IMR-90 (cell line): Measurements from ENCODE around the gene WASF3. TPM values are rescaled to one million over a fixed set of nuclear protein-coding genes. Genes with fewer than 3 reads are reported as not detected.

ENCODE experiments used
- ATAC-seq: fragments of 200-7000 bp; cut with Tn5 transposase; 2 replicates; pipeline ENCODE4 v1.9.1; 2020; ENCODE audit warnings: low read depth, mild to moderate bottlenecking, moderate library complexity
- BruUV-seq: library from RNA; stranded (reverse); fragments of 400-500 nt; replicated peaks from 2 replicates; lab custom pipeline; 2021; lab: Mats Ljungman, UMichigan
- CTCF ChIA-PET: fragments of 300-600 bp; formaldehyde crosslinking; extraction: SDS; loops from one replicate; lab custom pipeline; 2021; ENCODE audit warnings: antibody characterized with exemption; lab: Yijun Ruan, JAX
- POLR2A ChIA-PET: fragments of 300-600 bp; sonication (Branson Sonifier 250); formaldehyde crosslinking; loops from one replicate; lab custom pipeline; 2022; ENCODE audit warnings: antibody characterized with exemption; ENCODE audit not compliant: unreplicated experiment; lab: Charles Lee
- DNase-seq: peaks from one replicate; pipeline ENCODE4 v3.0.0; 2013
- H2AFZ ChIP-seq: replicated peaks from 2 replicates; pipeline ENCODE3; 2013; ENCODE audit warnings: low read length, mild to moderate bottlenecking; ENCODE audit not compliant: poor library complexity
- H2AK5ac ChIP-seq: 2 replicates; pipeline ENCODE4 v1.6.1; 2013; ENCODE audit warnings: low read depth, low read length, inconsistent platforms
- H2AK9ac ChIP-seq: replicated peaks from 2 replicates; pipeline ENCODE3; 2013; ENCODE audit warnings: mild to moderate bottlenecking, low read depth, low read length, moderate library complexity; ENCODE audit not compliant: poor library complexity
- H2BK120ac ChIP-seq: 2 replicates; pipeline ENCODE4 v1.6.1; 2013; ENCODE audit warnings: low read depth, low read length, inconsistent platforms
- H2BK15ac ChIP-seq: 3 replicates; pipeline ENCODE4 v1.6.1; 2013; ENCODE audit warnings: low read depth, low read length, inconsistent platforms
- H2BK20ac ChIP-seq: 2 replicates; pipeline ENCODE4 v1.6.1; 2013; ENCODE audit warnings: low read depth, mild to moderate bottlenecking, inconsistent platforms, low read length, moderate library complexity
- H2BK5ac ChIP-seq: 2 replicates; pipeline ENCODE4 v1.6.1; 2013; ENCODE audit warnings: mild to moderate bottlenecking, low read depth, low read length, inconsistent platforms; ENCODE audit not compliant: poor library complexity, severe bottlenecking
- H3K14ac ChIP-seq: replicated peaks from 2 replicates; pipeline ENCODE4 v1.6.1; 2013; ENCODE audit warnings: low read depth, low read length, inconsistent platforms
- H3K18ac ChIP-seq: 2 replicates; pipeline ENCODE4 v1.6.1; 2013; ENCODE audit warnings: low read depth, low read length, control low read depth
- H3K23ac ChIP-seq: 2 replicates; pipeline ENCODE4 v1.6.1; 2013; ENCODE audit warnings: low read depth, low read length, inconsistent platforms
- H3K27ac ChIP-seq: 2 replicates; pipeline ENCODE4 v1.5.1; 2013; ENCODE audit warnings: mild to moderate bottlenecking, control low read depth, low read length; ENCODE audit not compliant: insufficient read depth
- H3K27me3 ChIP-seq: 2 replicates; pipeline ENCODE4 v1.6.1; 2013; ENCODE audit warnings: low read length; ENCODE audit not compliant: control insufficient read depth, insufficient read depth
- H3K36me3 ChIP-seq: 2 replicates; pipeline ENCODE4 v1.6.1; 2013; ENCODE audit warnings: low read length, mixed read lengths; ENCODE audit not compliant: control insufficient read depth, insufficient read depth
- H3K4ac ChIP-seq: 2 replicates; pipeline ENCODE4 v1.6.1; 2013; ENCODE audit warnings: low read depth, low read length, inconsistent platforms
- H3K4me1 ChIP-seq: 2 replicates; pipeline ENCODE4 v1.6.1; 2013; ENCODE audit warnings: low read length, mixed read lengths; ENCODE audit not compliant: control insufficient read depth, insufficient read depth
- H3K4me2 ChIP-seq: 2 replicates; pipeline ENCODE4 v1.6.1; 2013; ENCODE audit warnings: low read depth, mild to moderate bottlenecking, control low read depth, low read length, moderate library complexity
- H3K4me3 ChIP-seq: 2 replicates; pipeline ENCODE4 v1.5.1; 2013; ENCODE audit warnings: low read depth, mild to moderate bottlenecking, control low read depth, low read length, moderate library complexity; ENCODE audit not compliant: insufficient read depth
- H3K56ac ChIP-seq: 2 replicates; pipeline ENCODE4 v1.6.1; 2013; ENCODE audit warnings: low read length, inconsistent platforms; ENCODE audit not compliant: insufficient read depth; ENCODE audit errors: extremely low read depth
- H3K79me1 ChIP-seq, 2 experiments: 2 replicates each; pipeline ENCODE4 v1.6.1; 2013; ENCODE audit warnings: low read length in 2 of 2, inconsistent platforms in 1 of 2, low read depth in 1 of 2
- H3K9ac ChIP-seq: 2 replicates; pipeline ENCODE4 v1.6.1; 2013; ENCODE audit warnings: low read depth, low read length, control low read depth
- H3K9me1 ChIP-seq: 2 replicates; pipeline ENCODE4 v1.6.1; 2013; ENCODE audit warnings: low read length, inconsistent platforms; ENCODE audit not compliant: insufficient read depth
- H3K9me3 ChIP-seq: 2 replicates; pipeline ENCODE4 v1.6.1; 2013; ENCODE audit warnings: low read length; ENCODE audit not compliant: control insufficient read depth, insufficient read depth
- H4K20me1 ChIP-seq: 2 replicates; pipeline ENCODE4 v1.6.1; 2013; ENCODE audit warnings: low read length, inconsistent platforms; ENCODE audit not compliant: insufficient read depth
- H4K5ac ChIP-seq: 2 replicates; pipeline ENCODE4 v1.6.1; 2013; ENCODE audit warnings: mild to moderate bottlenecking, low read depth, low read length, control low read depth
- H4K8ac ChIP-seq, 2 experiments: 2 replicates each; pipeline ENCODE4 v1.6.1; 2013; ENCODE audit warnings: low read depth in 2 of 2, low read length in 2 of 2, control low read depth in 1 of 2, inconsistent platforms in 1 of 2
- H4K91ac ChIP-seq: 2 replicates; pipeline ENCODE4 v1.6.1; 2013; ENCODE audit warnings: low read depth, low read length, inconsistent platforms; ENCODE audit not compliant: insufficient read depth
- BHLHE40 ChIP-seq: fragments of 150-350 bp; IDR thresholded peaks from 2 replicates; pipeline ENCODE4 v1.6.1; 2016; ENCODE audit warnings: mild to moderate bottlenecking, low read depth, low read length
- CEBPB ChIP-seq: IDR thresholded peaks from 2 replicates; pipeline ENCODE4 v1.6.1; 2012; ENCODE audit warnings: low read depth, low read length, improper control_type of control experiment
- CHD1 ChIP-seq: IDR thresholded peaks from 2 replicates; pipeline ENCODE4 v1.6.1; 2012; ENCODE audit warnings: low read depth, low read length, improper control_type of control experiment
- CTCF ChIP-seq: conservative IDR thresholded peaks from 2 replicates; pipeline ENCODE4 v1.5.1; 2012; ENCODE audit warnings: mild to moderate bottlenecking, low read depth, low read length, improper control_type of control experiment
- ELK1 ChIP-seq: fragments of 150-350 bp; IDR thresholded peaks from 2 replicates; pipeline ENCODE4 v1.6.1; 2016; ENCODE audit warnings: low read depth, mild to moderate bottlenecking, low read length, moderate library complexity, borderline replicate concordance
- FOS ChIP-seq: fragments of 150-350 bp; IDR thresholded peaks from 2 replicates; pipeline ENCODE4 v1.6.1; 2016; ENCODE audit warnings: low read depth, low read length
- MAFK ChIP-seq: IDR thresholded peaks from 2 replicates; pipeline ENCODE4 v1.6.1; 2012; ENCODE audit warnings: low read depth, low read length, improper control_type of control experiment
- MAZ ChIP-seq: IDR thresholded peaks from 2 replicates; pipeline ENCODE4 v1.6.1; 2012; ENCODE audit warnings: low read depth, mild to moderate bottlenecking, low read length, improper control_type of control experiment, moderate library complexity, borderline replicate concordance
- MXI1 ChIP-seq: IDR thresholded peaks from 2 replicates; pipeline ENCODE4 v1.6.1; 2012; ENCODE audit warnings: low read depth, mild to moderate bottlenecking, low read length, moderate library complexity, borderline replicate concordance
- POLR2A ChIP-seq: IDR thresholded peaks from 2 replicates; pipeline ENCODE4 v1.6.1; 2012; ENCODE audit warnings: mild to moderate bottlenecking, low read depth, low read length
- RAD21 ChIP-seq: IDR thresholded peaks from 2 replicates; pipeline ENCODE4 v1.6.1; 2012; ENCODE audit warnings: low read length, improper control_type of control experiment
- RCOR1 ChIP-seq: IDR thresholded peaks from 2 replicates; pipeline ENCODE4 v1.6.1; 2012; ENCODE audit warnings: mild to moderate bottlenecking, low read length, improper control_type of control experiment; ENCODE audit not compliant: insufficient replicate concordance
- RFX5 ChIP-seq: IDR thresholded peaks from 2 replicates; pipeline ENCODE4 v1.8.0; 2012; ENCODE audit warnings: low read depth, mild to moderate bottlenecking, low read length, moderate library complexity
- SMC3 ChIP-seq: fragments of 150-350 bp; IDR thresholded peaks from 2 replicates; pipeline ENCODE4 v1.6.1; 2016; ENCODE audit warnings: low read depth, mild to moderate bottlenecking, antibody characterized with exemption, low read length, moderate library complexity
- USF2 ChIP-seq: fragments of 150-350 bp; IDR thresholded peaks from 2 replicates; pipeline ENCODE4 v1.6.1; 2017; ENCODE audit warnings: mild to moderate bottlenecking, antibody characterized with exemption, low read length, low read depth
- WGBS, 2 experiments: methylation state at CpG; one replicate each; pipeline versions ENCODE4 v1.1.5 to v1.1.7; 2013; ENCODE audit warnings: missing lambda C conversion rate in 2 of 2; ENCODE audit not compliant: insufficient read length in 1 of 2; ENCODE audit errors: extremely low coverage in 2 of 2; 5-methylcytosine and 5-hydroxymethylcytosine counted together
- dilution Hi-C: fragments of 300-500 bp; cut with HindIII; formaldehyde crosslinking; loops from one replicate; pipeline ENCODE4 v1.14.3; 2018; ENCODE audit warnings: low sequenced_read_pairs; ENCODE audit not compliant: unreplicated experiment
- in situ Hi-C: fragments of 300-500 bp; cut with MboI; formaldehyde crosslinking; loops from 3 replicates; pipeline ENCODE4 v1.14.3; 2019; ENCODE audit warnings: low sequenced_read_pairs, inconsistent platforms, mixed read lengths
- intact Hi-C: fragments of 100-400 bp; cut with micrococcal nuclease; formaldehyde crosslinking; loops from 2 replicates; pipeline ENCODE4 v1.10.0; 2022
- polyA plus RNA-seq, 3 experiments: library from polyadenylated mRNA; depleted of rRNA; stranded (reverse); fragments of >200 nt; gene quantifications; 2 replicates each; pipeline ENCODE4 v1.2.3, GENCODE V29; 2012; ENCODE audit warnings: low replicate concordance in 1 of 3
- total RNA-seq: library from RNA; depleted of rRNA; stranded (reverse); fragments of >200 nt; gene quantifications from 2 replicates; pipeline ENCODE4 v1.2.3, GENCODE V29; 2012

Gene WASF3
- total and polyA plus RNA-seq, 2 of the 4 experiments (the other 2 are of a cell fraction) = 4.3 to 11.4 TPM

GRCh38 chr13:26681036-26681435, 123.6 kb downstream of the WASF3 start:
- Histone ChIP-seq H3K36me3 (peaks cover 36% of the 10 kb centered on the region), H3K9me1 (peaks cover 10% of the 10 kb centered on the region; the same call in 1 of the 2 replicates), H2AK9ac (no peak overlapping the region), H3K4me2 (no peak overlapping the region), H3K56ac (no peak overlapping the region), H3K9ac (no peak overlapping the region), H2BK5ac (no peak overlapping the region), H4K8ac (no peak overlapping the region), H4K91ac (no peak overlapping the region), H2AK5ac (no peak overlapping the region), H4K5ac (no peak overlapping the region), H2BK20ac (no peak overlapping the region), H3K4me3 (no peak overlapping the region), H2BK15ac (no peak overlapping the region), H3K27ac (no peak overlapping the region), H2AFZ (no peak overlapping the region), H3K27me3 (no peaks in the 10 kb centered on the region), H2BK120ac (no peak overlapping the region), H3K4ac (no peak overlapping the region), H3K18ac (no peak overlapping the region), H3K23ac (no peak overlapping the region), H3K79me1 (peaks cover 3 to 8% of the 10 kb centered on the region in 2 experiments; a peak in 3 of 4 replicates), H3K9me3 (no peaks in the 10 kb centered on the region), H4K20me1 (no peaks in the 10 kb centered on the region), H3K4me1 (peaks cover 13% of the 10 kb centered on the region), H3K14ac (no peak overlapping the region)
- DNase-seq (no peak), ATAC-seq (no peak)
- ChIA-PET POLR2A (no interaction called here), CTCF (no interaction called here)
- WGBS, 2 experiments = 82% methylated on average over 2 of the region's 15 CpGs; no CpG with 5 or more reads in 1 of the 2 experiments
- in situ Hi-C loops (no loop called here), dilution Hi-C loops (no loop called here), intact Hi-C loops (no loop called here)
- no TSS peak for BruUV-seq
- TF ChIP-seq MAFK = no peak
- TF ChIP-seq ELK1 = no peak
- TF ChIP-seq FOS = no peak
- no peak for TF ChIP-seq RCOR1
- TF ChIP-seq USF2 = no peak
- TF ChIP-seq RFX5 = no peak
- no peak for TF ChIP-seq MAZ
- no peak for TF ChIP-seq SMC3
- TF ChIP-seq CHD1 = no peak
- no peak for TF ChIP-seq CEBPB
- no peak for TF ChIP-seq MXI1
- TF ChIP-seq BHLHE40 = no peak
- no peak for TF ChIP-seq RAD21
- TF ChIP-seq CTCF = no peak
- no peak for TF ChIP-seq POLR2A
